GM12873 (cell line): ENCODE results near the gene SUSD6.

Experiments
- TF ChIP-seq, protein P1 (sequence below): IDR thresholded peaks from 2 replicates; pipeline ENCODE4 v1.5.1; 2012; ENCODE audit warnings: low read depth, mild to moderate bottlenecking, moderate library complexity, low read length, control low read depth; ENCODE audit not compliant: insufficient read depth; ENCODE audit errors: missing control alignments

Gene SUSD6, protein sequence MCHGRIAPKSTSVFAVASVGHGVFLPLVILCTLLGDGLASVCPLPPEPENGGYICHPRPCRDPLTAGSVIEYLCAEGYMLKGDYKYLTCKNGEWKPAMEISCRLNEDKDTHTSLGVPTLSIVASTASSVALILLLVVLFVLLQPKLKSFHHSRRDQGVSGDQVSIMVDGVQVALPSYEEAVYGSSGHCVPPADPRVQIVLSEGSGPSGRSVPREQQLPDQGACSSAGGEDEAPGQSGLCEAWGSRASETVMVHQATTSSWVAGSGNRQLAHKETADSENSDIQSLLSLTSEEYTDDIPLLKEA

DNA sequence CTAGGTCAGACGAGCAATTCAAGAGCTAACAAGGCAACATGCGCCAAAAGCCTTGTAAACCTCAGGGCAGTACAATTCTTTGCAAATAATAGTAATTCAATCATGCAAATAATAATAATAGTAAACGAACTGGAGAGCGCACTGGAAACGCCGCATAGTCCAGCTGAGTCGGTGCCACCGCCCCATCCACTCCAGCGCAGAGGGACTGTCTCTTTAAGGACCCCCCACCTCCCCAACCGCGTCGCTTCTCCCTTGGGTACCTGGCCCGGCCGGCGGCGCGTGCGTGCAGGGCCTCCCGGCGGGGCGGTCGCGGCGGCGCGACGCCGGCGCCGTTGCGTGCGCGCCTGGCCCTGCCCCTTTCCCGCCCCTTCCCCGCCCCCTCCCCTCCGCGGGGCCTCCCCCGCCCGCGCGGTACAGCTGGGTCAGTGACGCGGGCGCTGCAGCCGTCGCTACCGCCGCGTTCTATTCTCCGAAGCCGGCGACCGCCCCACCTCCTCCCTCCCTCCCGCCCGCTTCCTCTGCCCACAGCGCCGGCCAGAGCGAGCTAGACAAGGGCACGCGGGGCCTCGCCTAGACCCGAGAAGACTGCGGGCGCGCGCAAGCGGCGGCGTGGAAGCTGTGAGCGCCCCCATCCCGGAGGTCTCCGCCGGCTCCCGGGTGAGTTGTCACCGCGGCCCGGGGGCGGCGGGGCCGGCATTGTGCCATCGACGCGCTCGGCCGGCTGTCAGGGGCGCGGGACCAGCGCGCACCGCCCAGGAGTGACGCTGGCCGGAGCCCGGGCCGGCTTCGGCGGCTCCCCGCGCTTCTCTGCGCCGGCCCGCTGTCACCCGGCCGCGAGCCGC is at the start of gene SUSD6:
Gene SUSD6 (plus strand): TSS at position 425 of the 842 bp plus-strand sequence. CDS start 46,997 bp downstream, outside the sequence.
- TF ChIP-seq, protein P1, sequence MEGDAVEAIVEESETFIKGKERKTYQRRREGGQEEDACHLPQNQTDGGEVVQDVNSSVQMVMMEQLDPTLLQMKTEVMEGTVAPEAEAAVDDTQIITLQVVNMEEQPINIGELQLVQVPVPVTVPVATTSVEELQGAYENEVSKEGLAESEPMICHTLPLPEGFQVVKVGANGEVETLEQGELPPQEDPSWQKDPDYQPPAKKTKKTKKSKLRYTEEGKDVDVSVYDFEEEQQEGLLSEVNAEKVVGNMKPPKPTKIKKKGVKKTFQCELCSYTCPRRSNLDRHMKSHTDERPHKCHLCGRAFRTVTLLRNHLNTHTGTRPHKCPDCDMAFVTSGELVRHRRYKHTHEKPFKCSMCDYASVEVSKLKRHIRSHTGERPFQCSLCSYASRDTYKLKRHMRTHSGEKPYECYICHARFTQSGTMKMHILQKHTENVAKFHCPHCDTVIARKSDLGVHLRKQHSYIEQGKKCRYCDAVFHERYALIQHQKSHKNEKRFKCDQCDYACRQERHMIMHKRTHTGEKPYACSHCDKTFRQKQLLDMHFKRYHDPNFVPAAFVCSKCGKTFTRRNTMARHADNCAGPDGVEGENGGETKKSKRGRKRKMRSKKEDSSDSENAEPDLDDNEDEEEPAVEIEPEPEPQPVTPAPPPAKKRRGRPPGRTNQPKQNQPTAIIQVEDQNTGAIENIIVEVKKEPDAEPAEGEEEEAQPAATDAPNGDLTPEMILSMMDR: no peak

DNA sequence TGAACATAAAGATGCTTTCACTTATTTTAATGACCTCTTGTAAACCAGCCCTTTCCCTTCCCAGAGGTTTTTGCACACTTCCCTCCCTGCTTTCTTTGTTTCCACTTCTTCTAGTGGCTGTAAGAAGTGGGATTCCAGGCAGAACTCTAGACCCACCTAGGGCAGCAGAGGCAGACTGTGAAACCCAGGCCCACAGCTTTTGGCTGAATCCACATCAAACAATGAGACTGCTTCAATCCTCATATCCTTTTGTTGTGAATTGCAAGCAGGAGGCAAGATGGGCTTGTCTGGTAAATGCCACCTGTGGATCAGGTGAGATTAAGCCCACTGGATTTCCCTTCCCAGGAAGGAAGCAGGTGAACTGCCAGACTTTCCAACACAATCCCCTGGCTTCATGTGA is 49.5 kb upstream of the SUSD6 start:
- TF ChIP-seq, protein P1: no peak

DNA sequence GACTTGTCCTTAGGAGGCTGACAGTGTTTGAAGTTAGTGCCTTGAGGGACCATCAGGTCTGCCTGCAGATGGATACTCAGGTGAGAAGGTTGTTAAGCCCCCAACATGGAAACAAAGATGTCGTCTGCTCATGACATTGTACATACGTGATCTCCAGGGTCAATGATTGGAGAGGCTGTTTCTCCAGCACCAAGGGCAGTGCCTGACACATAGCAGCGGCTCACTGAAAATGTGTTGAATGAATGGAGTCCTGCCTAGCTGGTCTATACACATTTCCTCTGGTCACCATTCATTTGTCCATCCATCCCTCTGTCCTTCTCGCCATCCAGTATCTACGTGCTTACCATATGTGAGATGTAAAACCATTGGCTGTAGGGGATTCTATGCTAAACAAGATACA is 43.8 kb upstream of the SUSD6 start:
- TF ChIP-seq, protein P1: no peak

DNA sequence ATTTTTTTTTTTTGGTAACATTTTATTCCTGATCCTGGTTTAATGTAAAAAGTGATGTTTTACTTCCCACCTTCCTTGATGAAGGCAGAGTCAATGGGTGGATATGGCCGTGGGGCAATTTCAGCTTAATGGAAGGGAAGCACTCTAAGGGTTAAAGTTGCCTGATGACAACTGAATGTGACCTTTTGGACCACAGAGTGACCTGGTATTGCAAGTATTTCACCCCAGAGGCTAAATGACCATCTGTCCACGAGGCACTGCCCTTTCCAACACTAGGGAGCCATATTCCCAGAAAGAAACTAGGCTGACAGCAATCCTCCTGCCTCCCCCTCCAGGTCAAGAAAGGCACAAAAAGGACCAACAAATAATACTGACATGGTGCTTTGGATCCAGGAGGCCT is 41.5 kb upstream of the SUSD6 start:
- TF ChIP-seq, protein P1: no peak

DNA sequence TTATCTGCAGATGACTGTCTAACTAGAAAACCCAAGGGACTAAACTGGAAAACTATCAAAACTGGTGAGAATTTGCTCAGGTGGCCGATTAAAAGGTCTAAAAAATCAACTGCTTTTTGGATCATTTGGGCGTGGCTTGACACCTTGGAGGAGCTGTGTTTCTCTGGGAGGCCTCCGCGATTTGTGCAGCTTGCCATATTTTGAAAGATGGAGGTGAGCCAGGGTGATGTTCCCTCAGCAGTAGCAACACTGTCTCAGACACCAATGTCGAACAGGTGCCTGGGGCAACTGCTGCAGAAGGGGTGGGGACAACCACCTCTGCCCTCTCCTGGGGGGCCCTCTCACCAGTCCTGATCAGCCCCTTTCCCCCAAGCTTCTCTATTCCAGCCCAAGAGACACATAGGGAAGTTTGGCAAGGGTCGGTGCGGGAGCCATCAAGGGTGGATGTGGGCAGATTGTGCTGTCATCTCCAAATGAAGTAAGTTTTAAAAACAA is 40.5 kb upstream of the SUSD6 start:
- TF ChIP-seq, protein P1: no peak

DNA sequence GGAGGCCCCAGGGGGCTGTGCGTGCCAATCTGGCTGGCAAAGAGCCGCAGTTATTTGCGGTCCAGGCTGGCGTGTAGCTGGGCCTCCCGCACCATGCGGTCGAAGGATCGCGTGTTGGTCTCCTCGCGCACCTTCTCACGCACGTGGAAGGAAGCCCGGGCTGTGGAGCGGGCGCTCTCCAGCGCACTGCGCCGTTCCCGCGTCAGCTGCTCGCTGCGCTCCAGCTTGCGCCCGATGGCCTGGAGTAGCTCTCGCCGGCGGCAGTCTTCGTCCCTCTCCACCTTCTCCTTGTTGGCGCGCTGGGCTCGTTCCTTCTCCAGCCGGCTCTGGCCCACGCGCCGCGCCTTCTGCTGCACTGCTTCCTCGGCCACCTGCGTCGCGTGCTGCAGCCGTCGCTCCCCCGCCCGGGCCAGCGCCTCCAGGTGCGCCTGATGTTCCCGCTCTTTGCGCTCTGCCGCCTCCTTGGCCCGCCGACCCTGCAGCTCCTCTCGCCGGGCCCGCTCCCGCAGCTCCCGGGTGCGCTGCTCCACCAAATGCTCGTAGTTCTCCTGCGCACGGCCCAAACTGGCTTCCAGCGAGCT is 39.9 kb upstream of the SUSD6 start:
- TF ChIP-seq, protein P1: no peak
